ENCODE data around the gene PLEKHO2.

DNA sequence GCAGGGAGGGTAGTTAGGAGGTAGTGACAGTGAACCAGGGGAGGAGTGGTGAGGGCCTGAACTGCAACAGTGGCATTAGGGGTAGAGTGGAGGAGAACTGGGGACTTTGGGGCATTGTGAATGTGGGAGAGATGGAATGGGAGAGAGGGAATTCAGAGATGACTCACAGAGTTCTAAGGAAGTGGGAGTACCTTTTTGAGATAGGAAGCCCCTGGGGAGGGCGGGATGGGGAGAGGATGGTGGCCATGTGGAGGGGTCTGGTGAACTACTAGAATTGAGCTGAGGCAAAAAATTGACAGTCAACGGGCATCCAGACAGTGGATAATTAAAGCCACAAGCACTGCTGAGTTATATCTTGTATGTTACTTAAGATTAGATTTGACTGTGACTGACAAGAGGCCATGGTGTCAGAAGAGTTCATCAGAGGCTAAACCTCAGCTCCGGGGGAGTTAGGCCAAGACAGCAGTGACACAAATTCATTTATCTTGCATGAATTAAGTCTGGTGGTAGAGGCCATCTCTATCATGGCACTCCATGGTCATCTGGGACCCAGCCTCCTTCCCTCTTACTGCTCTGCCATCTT lies 34.0 kb downstream of the PLEKHO2 start:
- TF ChIP-seq, protein P1, sequence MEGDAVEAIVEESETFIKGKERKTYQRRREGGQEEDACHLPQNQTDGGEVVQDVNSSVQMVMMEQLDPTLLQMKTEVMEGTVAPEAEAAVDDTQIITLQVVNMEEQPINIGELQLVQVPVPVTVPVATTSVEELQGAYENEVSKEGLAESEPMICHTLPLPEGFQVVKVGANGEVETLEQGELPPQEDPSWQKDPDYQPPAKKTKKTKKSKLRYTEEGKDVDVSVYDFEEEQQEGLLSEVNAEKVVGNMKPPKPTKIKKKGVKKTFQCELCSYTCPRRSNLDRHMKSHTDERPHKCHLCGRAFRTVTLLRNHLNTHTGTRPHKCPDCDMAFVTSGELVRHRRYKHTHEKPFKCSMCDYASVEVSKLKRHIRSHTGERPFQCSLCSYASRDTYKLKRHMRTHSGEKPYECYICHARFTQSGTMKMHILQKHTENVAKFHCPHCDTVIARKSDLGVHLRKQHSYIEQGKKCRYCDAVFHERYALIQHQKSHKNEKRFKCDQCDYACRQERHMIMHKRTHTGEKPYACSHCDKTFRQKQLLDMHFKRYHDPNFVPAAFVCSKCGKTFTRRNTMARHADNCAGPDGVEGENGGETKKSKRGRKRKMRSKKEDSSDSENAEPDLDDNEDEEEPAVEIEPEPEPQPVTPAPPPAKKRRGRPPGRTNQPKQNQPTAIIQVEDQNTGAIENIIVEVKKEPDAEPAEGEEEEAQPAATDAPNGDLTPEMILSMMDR (IDR thresholded peaks at IDR 0.05) = no peak
- TF ChIP-seq POLR2AphosphoS2 (conservative IDR thresholded peaks at IDR 0.05; ENCODE audit: low read length) (no peak), MYC (IDR thresholded peaks at IDR 0.05; ENCODE audit: borderline replicate concordance, low read length) (no peak), POLR2A (IDR thresholded peaks at IDR 0.05; ENCODE audit: low read length) (no peak), KDM1A (IDR thresholded peaks at IDR 0.05; ENCODE audit: low read depth) (no peak)
- TF ChIP-seq, protein P2, sequence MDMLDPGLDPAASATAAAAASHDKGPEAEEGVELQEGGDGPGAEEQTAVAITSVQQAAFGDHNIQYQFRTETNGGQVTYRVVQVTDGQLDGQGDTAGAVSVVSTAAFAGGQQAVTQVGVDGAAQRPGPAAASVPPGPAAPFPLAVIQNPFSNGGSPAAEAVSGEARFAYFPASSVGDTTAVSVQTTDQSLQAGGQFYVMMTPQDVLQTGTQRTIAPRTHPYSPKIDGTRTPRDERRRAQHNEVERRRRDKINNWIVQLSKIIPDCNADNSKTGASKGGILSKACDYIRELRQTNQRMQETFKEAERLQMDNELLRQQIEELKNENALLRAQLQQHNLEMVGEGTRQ (IDR thresholded peaks at IDR 0.05) = no peak
